GM19468 (cell line): ENCODE data around the gene ZNF624.

Experiments
- ATAC-seq: cut with Tn5 transposase; IDR thresholded peaks from one replicate; pipeline ENCODE4 v1.9.1; 2021; ENCODE audit warnings: mild to moderate bottlenecking, moderate library complexity, moderate number of reproducible peaks; ENCODE audit not compliant: unreplicated experiment; ENCODE audit errors: extremely low read depth

ZNF624 gene

GRCh38 chr17:16599537-16599936 lies 54.1 kb downstream of the ZNF624 start:
- ATAC-seq, result no peak

- ATAC-seq, result no peak
Measured at GRCh38 chr17:16593356-16594102, 60.1 kb downstream of the ZNF624 start.

DNA sequence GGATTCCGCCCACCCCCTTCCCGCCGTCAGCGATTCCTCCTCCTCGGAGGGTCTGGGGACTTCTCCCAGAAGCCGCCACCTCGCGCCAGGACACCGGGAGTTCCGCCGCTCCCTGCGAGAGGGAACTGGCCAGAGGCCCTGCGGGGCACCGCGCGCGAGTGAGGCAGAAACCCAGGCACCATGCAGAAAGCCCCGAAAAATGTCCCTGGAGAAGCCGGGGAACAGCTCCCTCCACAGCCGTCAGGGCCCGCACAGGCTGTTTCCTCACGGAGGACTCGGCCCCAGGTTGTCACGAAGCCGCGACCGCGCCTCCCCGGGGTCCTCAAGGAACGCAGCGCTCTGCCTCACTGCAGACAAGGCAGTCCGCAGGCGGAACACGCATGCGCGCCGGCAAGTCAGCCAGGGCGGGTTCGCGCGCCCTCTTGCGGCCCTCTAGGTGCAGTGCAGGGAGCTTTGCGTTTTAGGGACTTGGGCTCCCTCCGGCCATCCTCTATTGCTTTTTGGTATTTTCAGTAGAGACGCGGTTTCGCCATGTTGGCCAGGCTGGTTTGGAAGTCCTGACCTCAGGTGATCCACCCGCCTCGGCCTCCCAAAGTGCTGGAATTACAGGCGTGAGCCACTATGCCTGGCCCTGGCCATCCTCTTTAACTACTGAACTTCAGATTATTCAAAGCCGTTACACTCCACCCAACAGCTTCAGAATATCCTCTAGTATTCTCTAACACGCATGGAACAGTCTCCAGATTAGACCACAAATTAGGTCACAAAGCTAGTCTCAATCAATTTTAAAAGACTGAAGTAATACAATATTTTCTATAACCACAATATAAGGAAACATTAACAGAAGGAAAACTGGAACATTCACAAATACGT lies 64.3 kb downstream of the ZNF624 start:
- peak; percentile 60 for ATAC-seq

DNA sequence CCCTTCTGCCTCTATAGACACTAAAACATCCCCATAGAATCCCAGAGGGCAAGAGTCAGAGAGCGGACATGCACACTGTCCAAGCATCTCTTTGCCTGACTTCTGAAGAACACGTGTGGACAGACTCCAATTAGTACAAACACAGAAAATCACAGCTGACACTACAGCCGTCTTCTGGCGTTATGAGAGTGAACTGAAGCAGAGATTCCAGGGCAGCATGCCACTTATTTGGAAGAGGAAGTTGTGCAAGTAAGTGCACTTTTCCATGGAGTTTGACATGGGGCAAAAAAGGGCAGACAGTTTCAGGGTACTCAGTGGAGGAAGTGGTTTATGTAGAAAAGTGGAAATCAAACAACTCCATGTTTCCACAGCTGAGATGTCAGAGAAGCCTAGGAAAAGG lies 67.9 kb downstream of the ZNF624 start:
- ATAC-seq, result no peak

DNA sequence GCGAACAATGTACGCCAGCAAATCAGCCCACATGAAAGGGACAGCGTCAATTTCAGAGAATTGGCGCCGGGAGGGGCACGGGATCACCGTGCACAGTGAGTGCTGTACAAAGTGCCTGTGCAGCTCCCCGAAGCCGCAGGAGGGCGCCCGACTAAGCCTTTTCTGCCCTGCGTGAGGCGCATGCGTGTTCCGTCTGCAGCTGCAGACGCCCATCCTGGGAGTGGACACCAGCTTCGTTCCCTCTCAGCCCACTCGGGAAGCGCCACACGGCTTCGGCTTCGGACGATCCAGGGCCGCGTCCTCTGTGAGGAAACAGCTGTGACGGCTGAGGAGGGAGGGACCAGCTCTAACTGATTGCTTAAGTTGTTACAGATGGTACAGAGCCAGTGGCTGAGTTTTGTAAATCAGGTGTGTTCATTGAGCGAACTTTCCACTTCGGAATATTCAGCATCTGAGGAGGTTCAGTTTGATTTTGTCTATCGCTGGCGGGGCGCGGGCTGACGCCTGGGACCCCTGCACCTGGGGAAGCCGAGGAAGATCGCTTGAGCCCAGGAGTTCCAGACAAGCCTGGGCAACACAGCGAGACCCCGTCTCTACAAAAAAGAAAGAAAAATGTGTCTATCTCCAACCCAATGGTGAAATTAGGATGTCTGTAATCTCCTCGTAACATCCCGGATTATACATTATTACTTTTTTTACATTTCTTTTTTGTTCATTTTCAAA lies 69.2 kb downstream of the ZNF624 start:
- no peak for ATAC-seq

- no peak for ATAC-seq
Measured at GRCh38 chr17:16583781-16584180, 69.9 kb downstream of the ZNF624 start.

- ATAC-seq, result no peak
Measured at GRCh38 chr17:16573466-16573865, 80.2 kb downstream of the ZNF624 start.
